ENCODE measurements around the gene TXK.

TXK gene

DNA sequence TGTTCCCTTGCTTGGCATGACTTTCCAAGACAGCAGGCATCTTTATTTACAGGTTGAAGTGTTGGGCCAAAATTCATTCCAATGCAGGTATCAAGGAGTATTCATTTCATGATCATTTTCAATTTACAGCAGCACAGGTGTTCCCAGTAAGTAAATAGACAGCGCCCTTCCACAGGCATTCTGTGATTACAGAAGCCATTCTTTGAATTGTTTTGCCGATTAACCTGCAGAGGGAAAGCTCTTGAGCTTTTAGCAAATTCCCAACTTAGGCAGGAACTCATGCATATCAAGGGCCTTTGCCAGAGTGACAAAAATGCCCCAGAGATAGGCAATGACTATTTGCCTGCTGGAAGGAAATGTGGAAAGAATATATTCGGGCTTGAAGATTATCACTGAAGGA lies 6.8 kb downstream of the TXK start:
- no peak for DNase-seq (ENCODE audit: low read depth)
- TF ChIP-seq, protein P1, sequence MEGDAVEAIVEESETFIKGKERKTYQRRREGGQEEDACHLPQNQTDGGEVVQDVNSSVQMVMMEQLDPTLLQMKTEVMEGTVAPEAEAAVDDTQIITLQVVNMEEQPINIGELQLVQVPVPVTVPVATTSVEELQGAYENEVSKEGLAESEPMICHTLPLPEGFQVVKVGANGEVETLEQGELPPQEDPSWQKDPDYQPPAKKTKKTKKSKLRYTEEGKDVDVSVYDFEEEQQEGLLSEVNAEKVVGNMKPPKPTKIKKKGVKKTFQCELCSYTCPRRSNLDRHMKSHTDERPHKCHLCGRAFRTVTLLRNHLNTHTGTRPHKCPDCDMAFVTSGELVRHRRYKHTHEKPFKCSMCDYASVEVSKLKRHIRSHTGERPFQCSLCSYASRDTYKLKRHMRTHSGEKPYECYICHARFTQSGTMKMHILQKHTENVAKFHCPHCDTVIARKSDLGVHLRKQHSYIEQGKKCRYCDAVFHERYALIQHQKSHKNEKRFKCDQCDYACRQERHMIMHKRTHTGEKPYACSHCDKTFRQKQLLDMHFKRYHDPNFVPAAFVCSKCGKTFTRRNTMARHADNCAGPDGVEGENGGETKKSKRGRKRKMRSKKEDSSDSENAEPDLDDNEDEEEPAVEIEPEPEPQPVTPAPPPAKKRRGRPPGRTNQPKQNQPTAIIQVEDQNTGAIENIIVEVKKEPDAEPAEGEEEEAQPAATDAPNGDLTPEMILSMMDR (conservative IDR thresholded peaks at IDR 0.05; ENCODE audit: low read length), result no peak
- H3K4me3 ChIP-seq (ENCODE audit: low read length), result no peak overlapping the region

DNA sequence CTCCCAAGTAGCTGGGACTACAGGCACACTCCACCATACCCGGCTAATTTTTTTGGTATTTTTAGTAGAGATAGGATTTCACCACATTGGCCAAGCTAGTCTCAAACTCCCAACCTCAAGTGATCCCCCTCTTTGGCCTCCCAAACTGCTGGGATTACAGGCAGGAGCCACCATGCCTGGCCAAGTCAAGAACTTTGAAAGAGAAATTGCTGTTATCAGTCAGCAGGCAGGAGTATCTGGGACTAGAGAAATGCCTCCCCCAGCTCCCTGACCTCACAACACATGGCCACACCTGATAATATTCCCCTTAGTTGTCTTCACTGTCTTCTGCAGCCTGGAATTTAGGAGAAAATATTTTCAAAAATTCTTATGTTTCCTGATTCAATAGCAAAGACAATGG lies 7.4 kb downstream of the TXK start:
- no peak for DNase-seq (ENCODE audit: low read depth)
- no peak overlapping the region for H3K4me3 ChIP-seq (ENCODE audit: low read length)
- TF ChIP-seq, protein P1 (conservative IDR thresholded peaks at IDR 0.05; ENCODE audit: low read length), result no peak

DNA sequence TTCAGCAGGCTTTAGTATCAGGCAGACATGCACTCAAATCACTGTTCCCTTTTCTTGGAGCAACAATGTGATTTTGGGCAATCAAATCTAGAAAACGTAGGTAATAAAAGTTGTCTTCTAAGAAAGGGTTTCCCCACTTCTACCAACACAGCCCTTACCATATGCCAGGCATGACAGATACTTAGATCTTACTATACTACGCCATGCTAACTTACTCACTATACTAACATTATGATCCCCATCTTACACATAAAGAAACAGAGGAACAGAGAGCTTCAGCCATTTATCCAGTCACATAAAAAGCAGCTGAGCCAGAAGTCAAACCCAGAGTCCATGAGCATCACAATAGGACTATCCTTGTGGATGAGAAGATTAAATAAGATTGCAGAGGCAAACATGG lies 9.2 kb downstream of the TXK start:
- no peak overlapping the region for H3K4me3 ChIP-seq (ENCODE audit: low read length)
- no peak for DNase-seq (ENCODE audit: low read depth)
- TF ChIP-seq, protein P1 (conservative IDR thresholded peaks at IDR 0.05; ENCODE audit: low read length), result no peak

DNA sequence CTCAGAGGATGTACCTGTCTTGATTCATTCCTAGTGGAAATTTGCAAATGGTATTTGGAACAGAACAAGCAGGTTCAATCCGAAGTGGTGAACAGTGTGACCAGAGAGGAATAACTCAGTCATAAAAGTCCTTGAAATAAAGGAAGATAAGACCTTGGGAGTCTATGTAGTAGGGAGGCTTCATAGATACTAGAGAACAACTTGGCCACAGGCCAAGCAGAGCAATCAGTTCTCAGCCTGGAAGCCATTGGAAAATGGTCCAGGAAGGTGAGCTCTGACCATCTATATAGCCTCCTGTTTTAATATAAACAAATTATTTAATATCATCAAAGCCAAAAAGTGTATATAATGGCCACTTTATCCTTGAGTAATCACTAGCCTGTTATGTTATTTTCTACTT lies 11.3 kb downstream of the TXK start:
- no peak overlapping the region for H3K4me3 ChIP-seq (ENCODE audit: low read length)
- no peak for DNase-seq (ENCODE audit: low read depth)
- TF ChIP-seq, protein P1 (conservative IDR thresholded peaks at IDR 0.05; ENCODE audit: low read length), result no peak

DNA sequence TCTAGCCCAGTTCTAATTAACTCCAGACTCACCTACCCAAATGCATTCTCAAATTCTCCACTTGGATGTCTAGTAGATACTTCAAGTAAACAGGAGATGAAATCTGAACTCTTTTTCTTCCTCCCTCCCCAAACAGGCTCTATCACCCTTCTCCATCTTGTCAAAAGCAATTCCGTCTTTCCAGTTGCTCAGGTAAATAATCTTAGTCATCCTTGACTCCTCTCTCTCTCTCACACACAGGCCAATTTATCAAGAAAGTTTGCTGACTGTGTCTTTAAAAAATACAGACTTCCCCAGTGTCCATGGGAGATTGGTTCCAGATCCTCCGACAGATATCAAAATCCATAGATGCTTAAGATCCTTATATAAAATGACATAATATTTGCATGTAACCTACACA lies 12.9 kb downstream of the TXK start:
- TF ChIP-seq, protein P1 (conservative IDR thresholded peaks at IDR 0.05; ENCODE audit: low read length), result no peak
- DNase-seq (ENCODE audit: low read depth), result no peak
- H3K4me3 ChIP-seq (ENCODE audit: low read length), result no peak overlapping the region

DNA sequence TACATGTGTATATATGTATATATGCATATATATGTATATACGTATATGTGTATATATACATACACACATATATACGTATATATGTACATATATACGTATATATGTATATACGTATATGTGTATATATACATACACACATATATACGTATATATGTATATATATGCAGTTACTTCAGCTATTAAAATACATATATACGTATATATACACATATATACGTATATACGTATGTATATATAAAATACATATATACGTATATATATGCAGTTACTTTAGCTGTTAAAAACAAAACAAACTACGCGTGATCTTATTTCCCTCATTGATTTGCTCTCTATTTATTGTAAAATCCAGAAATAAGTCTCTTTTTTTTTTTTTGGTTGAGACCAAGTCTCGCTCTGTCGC lies 13.9 kb downstream of the TXK start:
- no peak overlapping the region for H3K4me3 ChIP-seq (ENCODE audit: low read length)
- no peak for DNase-seq (ENCODE audit: low read depth)
- TF ChIP-seq, protein P1 (conservative IDR thresholded peaks at IDR 0.05; ENCODE audit: low read length), result no peak

DNA sequence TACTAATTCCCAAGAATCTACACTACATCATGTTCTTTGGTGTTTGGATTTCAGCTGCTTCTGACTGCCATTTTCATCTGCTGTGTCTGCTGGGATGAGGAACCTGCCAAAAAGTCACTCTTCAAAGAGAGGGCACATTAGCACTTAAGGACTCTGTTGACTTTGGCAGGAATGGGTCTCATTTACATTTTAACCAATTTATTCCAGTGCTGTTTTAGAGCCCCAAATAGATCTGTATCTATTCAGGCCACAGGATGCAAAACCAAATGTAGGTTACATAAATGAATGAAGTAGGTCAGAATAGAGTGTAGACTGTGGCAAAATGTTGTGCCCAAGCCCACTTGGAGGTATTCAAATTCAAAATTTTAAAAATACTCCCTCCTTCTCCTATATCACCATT lies 14.4 kb downstream of the TXK start:
- TF ChIP-seq, protein P1 (conservative IDR thresholded peaks at IDR 0.05; ENCODE audit: low read length), result no peak

More for the DNA sequence above, 14.4 kb downstream of the TXK start:
- no peak for DNase-seq (ENCODE audit: low read depth)
- H3K4me3 ChIP-seq (ENCODE audit: low read length), result no peak overlapping the region
